Prostate gland (tissue), 2 donors: ENCODE results near the gene FOXO1. TPM values are rescaled to one million over a fixed set of nuclear protein-coding genes. Genes with fewer than 3 reads are reported as not detected.

Experiments used
- DNase-seq: peaks from one replicate; pipeline ENCODE4 v3.0.0-alpha.2; 2019; ENCODE audit warnings: low spot score
- H3K27ac ChIP-seq, 2 donors: fragments of 200-600 bp; sonication (generic); 2 replicates each; pipeline ENCODE4 v1.5.1; 2017 to 2019
- H3K27me3 ChIP-seq: fragments of 200-600 bp; sonication (generic); replicated peaks from 2 replicates; pipeline ENCODE4 v1.5.1; 2019; ENCODE audit not compliant: insufficient read depth
- H3K36me3 ChIP-seq, 2 donors: fragments of 200-600 bp; sonication (generic); 1 replicate in 1 of 2; 2 replicates in 1 of 2; pipeline versions ENCODE4 v1.5.1 to v1.8.1; 2017 to 2019
- H3K4me1 ChIP-seq: fragments of 200-600 bp; sonication (generic); replicated peaks from 2 replicates; pipeline ENCODE4 v1.5.1; 2019
- H3K4me3 ChIP-seq, 2 donors: fragments of 200-600 bp; sonication (generic); 2 replicates each; pipeline ENCODE4 v1.5.1; 2017 to 2019
- H3K9me3 ChIP-seq: fragments of 200-600 bp; sonication (generic); 2 replicates; pipeline ENCODE4 v1.5.1; 2017
- CTCF ChIP-seq, 4 experiments: fragments of 200-600 bp in 2 of 4; fragments of 450-650 bp in 2 of 4; sonication (generic) in 2 of 4; IDR thresholded peaks; 1 replicate in 3 of 4; 2 replicates in 1 of 4; pipeline ENCODE4 v1.5.1; 2016 to 2019; ENCODE audit warnings: antibody characterized with exemption in 4 of 4, mild to moderate bottlenecking in 2 of 4, moderate library complexity in 2 of 4
- POLR2A ChIP-seq: fragments of 450-650 bp; IDR thresholded peaks from one replicate; pipeline ENCODE4 v1.6.1; 2016; ENCODE audit warnings: antibody characterized with exemption, mild to moderate bottlenecking
- POLR2AphosphoS5 ChIP-seq: sonication (generic); formaldehyde crosslinking; IDR thresholded peaks from one replicate; pipeline ENCODE4 v1.6.1; 2017; ENCODE audit warnings: antibody characterized with exemption
- WGBS: methylation state at CpG from one replicate; pipeline ENCODE4 v1.1.5; 2018; 5-methylcytosine and 5-hydroxymethylcytosine counted together
- intact Hi-C: fragments of 100-400 bp; cut with DNase I; formaldehyde crosslinking; loops from one replicate; pipeline ENCODE4 v1.14.2; 2022
- total RNA-seq, 2 donors: library from RNA; depleted of rRNA; stranded (reverse); fragments of >200 nt; gene quantifications; one replicate each; pipeline ENCODE4 v1.1.0, GENCODE V29; 2016

Gene FOXO1
- total RNA-seq, 2 donors from 2014 or later: 23.5 to 46.1 TPM

GRCh38 chr13:40576369-40576768, 90.1 kb downstream of the FOXO1 start:
- Histone ChIP-seq H3K4me3 (no peak overlapping the region), H3K36me3 (no peaks in the 10 kb centered on the region), H3K27ac (no peak overlapping the region), H3K4me1 (no peaks in the 10 kb centered on the region), H3K27me3 (no peaks in the 10 kb centered on the region), H3K9me3 (no peaks in the 10 kb centered on the region)
- DNase-seq: no peak
- intact Hi-C loops: no loop called here
- TF ChIP-seq POLR2AphosphoS5: no peak
- 86% methylated on average over 4 of the region's 4 CpGs for WGBS

GRCh38 chr13:40572961-40573360, 93.5 kb downstream of the FOXO1 start:
- no peaks in the 10 kb centered on the region for H3K4me1 ChIP-seq
- intact Hi-C loops: no loop called here

GRCh38 chr13:40571338-40571963, 95.0 kb downstream of the FOXO1 start:
- H3K27ac ChIP-seq: no peak overlapping the region
- intact Hi-C loops: no loop called here
- no peaks in the 10 kb centered on the region for H3K4me1 ChIP-seq
- TF ChIP-seq CTCF (IDR thresholded peaks at IDR 0.05): no peak
- no peak for TF ChIP-seq POLR2A
- TF ChIP-seq POLR2AphosphoS5: no peak
- H3K27me3 ChIP-seq: no peaks in the 10 kb centered on the region
- H3K4me3 ChIP-seq: no peak overlapping the region
- 84% methylated on average over 6 of the region's 6 CpGs for WGBS
- no peak for DNase-seq
- no peaks in the 10 kb centered on the region for H3K36me3 ChIP-seq
- no peaks in the 10 kb centered on the region for H3K9me3 ChIP-seq

More at GRCh38 chr13:40572961-40573360, 93.5 kb downstream of the FOXO1 start:
- DNase-seq: no peak
- Histone ChIP-seq H3K27me3 (no peaks in the 10 kb centered on the region), H3K27ac (no peak overlapping the region), H3K36me3 (no peaks in the 10 kb centered on the region), H3K4me3 (no peak overlapping the region), H3K9me3 (no peaks in the 10 kb centered on the region)
- WGBS: 100% methylated on average over 1 of the region's 1 CpG
- no peak for TF ChIP-seq POLR2A
- TF ChIP-seq POLR2AphosphoS5: no peak
- no peak for TF ChIP-seq CTCF (IDR thresholded peaks at IDR 0.05)

- DNase-seq: no peak
- 88% methylated on average over 4 of the region's 4 CpGs for WGBS
- H3K27me3 ChIP-seq: no peaks in the 10 kb centered on the region
- H3K27ac ChIP-seq: no peak overlapping the region
- H3K4me3 ChIP-seq: no peak overlapping the region
- TF ChIP-seq CTCF (IDR thresholded peaks at IDR 0.05) (no peak), POLR2A (no peak), POLR2AphosphoS5 (no peak)
- H3K36me3 ChIP-seq: no peaks in the 10 kb centered on the region
- intact Hi-C loops: no loop called here
- H3K9me3 ChIP-seq: no peaks in the 10 kb centered on the region
- no peaks in the 10 kb centered on the region for H3K4me1 ChIP-seq
Observed at GRCh38 chr13:40570930-40571329, 95.5 kb downstream of the FOXO1 start.

- Histone ChIP-seq H3K9me3 (no peaks in the 10 kb centered on the region), H3K27me3 (no peaks in the 10 kb centered on the region), H3K4me3 (no peak overlapping the region), H3K4me1 (no peaks in the 10 kb centered on the region), H3K27ac (no peak overlapping the region), H3K36me3 (no peaks in the 10 kb centered on the region)
- intact Hi-C loops: no loop called here
- TF ChIP-seq POLR2A (no peak), CTCF (IDR thresholded peaks at IDR 0.05) (no peak), POLR2AphosphoS5 (no peak)
- WGBS: 58% methylated on average over 3 of the region's 3 CpGs
- DNase-seq: no peak
Observed at GRCh38 chr13:40569024-40569350, 97.5 kb downstream of the FOXO1 start.
